Activated CD4-positive, alpha-beta T cell treated with anti-CD3 and anti-CD28 coated beads, Interleukin-2, amount 50 U/mL, for 1 hour (primary cell): ENCODE results near the gene RNU6-9.

Experiments used
- DNase-seq: peaks from one replicate; pipeline ENCODE4 v3.0.0-alpha.2; 2020

The RNU6-9 gene

DNA sequence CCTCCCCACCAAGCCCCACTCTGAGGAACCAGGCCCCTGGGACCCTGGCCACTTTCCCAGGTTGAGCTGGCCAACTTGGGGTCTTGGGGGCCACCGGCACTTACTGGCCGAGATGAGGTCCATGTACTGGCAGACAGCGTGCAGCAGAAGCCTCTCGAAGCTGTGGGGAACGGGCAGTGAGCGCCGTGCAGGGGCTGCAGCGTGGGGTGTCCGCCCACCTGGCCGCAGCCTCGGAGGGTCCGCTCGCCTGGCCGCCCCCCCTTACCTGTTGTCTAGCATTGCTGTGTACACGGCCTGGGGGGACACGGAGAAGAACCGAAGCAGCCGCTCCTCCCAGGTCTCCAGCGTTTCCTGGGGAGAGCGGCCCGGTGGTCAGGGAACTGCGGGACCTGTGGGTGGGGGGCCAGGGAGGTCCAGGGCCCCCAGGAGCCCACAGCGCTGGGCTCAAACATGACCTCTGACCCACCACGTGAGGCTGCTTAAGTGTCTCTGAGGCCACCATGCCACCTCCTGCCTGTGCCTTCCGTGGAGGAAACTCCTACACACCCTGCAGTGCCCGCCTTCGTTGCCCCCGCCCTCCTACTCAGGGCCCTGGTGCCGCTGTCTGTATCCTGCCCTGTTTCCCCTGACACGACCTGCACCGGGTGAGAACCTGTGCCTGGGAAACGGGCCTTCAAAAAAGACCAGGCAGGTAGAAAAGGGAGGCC is 6.2 kb downstream of the RNU6-9 start:
- DNase-seq = no peak

DNA sequence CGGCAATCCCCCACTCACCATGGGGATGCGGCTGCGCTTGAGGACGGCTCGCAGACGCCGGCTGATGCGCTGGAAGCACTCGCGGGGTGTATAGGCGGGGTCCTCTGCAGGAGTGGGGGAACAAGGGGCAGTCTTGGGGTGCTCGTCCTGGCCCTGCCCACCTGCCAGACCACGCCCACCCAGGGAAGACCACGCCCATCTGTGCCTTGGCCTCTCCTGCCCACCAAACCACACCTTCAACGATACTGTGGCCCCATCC is 6.7 kb downstream of the RNU6-9 start:
- no peak for DNase-seq

DNA sequence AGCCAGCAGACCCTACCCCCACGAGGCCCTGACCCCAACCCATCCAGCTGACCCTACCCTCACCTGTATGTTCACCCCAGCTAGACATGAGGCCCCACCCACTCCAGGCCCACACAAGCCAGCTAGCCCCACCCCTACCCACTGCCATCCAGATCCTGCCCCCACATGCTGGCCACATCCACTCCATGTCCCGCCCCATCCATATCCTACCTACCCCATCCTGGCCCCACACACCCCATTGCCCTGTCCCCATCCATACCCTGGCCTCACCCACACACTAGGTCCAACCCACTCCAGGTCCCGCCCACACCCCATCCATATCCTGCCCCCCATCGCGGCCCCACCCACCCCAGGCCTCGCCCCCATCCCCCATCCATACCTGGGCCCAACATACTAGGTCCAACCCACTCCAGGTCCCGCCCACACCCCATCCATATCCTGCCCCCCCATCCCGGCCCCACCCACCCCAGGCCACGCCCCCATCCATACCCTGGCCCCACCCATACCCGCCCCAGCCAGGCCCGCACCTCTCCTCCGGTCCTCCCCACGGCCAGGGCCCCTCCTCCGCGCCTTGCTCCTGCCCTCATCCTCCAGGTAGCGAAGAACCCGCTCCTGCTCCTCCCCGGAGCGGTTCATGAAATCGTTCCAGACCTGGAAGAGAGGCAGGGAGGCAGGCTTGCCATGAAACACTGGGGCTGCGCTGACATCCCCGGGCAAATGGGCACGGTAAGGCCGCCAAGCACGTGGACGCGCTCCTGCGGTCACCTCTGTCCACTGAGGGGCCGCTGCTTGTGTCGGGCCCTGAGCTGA is 7.2 kb downstream of the RNU6-9 start:
- peak; percentile 36 for DNase-seq

DNA sequence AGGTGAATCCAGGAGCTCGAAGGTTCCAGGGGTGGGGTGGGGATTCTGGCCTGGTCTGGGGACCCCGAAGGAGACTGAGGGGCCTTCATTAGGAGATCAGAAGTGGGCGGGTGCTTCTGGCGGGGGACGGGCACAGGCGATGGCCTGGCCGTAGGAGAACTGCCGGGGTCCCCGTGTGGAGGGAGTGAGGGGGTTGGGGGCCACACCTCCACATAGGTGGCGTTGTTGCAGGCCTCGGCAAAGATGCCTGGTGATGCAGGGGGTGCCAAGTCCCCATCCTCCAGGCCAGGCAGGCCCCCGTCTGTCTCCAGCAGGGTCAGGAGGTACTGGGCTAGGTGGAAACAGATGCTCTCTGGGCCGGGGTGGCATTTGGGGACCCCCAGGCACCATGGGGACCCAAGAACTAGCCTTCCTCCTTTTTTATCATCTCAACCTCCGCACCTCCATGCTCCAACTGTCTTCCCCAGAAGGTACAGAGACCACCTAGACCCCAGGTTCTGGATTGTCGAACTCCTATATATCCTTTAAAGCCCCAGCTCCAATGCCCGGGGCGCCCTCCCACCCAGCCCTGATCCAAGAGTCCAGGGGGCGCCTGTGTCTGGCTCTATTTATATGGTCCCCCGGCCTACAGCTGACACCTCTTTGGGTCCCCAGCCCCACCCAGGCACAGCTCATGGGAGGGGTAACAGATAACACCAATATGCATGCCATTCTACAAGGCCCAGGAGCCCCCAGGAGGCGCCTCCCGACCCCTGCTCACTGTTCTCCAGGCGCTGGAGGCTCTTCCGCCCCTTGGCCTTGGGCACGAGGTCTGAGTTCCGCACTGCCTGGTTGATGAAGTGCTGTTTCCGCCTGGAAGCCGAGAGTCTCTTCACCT is 8.2 kb downstream of the RNU6-9 start:
- DNase-seq = no peak

DNA sequence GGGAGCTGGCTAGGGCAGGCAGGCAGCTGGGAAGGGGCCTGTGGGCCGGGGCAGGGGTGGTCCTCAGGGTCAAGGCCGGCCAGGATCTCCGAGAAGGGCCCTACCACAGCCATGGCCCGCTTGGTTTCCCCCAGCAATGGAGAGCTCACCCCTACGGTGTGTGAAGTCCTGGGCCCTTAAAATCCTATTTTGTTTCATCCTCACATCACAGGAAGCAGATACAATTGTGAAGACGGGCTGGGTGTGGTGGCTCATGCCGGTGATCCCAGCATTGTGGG is 8.7 kb downstream of the RNU6-9 start:
- DNase-seq = no peak

DNA sequence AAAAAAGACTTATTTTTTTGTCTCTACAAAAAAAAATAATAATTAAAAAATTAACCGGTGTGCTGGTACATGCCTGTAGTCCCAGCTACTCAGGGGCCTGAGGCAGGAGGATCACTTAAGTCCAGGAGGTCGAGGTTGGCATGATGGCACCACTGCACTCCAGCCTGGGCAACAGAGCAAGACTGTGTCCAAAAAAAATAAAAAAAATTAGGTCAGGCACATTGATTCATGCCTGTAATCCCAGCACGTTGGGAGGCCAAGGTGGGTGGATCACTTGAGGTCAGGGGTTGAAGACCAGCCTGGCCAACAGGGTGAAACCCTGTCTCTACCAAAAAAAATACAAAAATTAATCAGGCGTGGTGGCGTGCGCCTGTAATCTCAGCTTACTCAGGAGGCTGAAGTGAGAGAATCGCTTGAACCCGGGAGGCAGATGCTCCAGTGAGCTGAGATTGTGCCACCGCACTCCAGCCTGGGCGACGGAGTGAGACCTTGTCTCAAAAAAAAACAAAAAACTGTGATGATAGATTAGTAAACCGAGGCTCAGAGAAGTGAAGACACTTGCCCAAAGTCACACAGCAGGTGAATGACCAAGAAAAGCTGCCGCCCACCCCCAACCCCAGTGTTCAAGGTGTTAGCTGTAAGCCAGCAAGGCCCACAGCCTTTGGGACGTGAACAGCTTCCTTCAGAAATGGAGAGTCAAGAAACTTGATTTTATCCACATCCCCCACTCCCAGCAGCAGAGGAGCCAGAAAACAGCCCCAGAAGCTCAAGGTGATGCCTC is 9.4 kb downstream of the RNU6-9 start:
- DNase-seq = no peak

DNA sequence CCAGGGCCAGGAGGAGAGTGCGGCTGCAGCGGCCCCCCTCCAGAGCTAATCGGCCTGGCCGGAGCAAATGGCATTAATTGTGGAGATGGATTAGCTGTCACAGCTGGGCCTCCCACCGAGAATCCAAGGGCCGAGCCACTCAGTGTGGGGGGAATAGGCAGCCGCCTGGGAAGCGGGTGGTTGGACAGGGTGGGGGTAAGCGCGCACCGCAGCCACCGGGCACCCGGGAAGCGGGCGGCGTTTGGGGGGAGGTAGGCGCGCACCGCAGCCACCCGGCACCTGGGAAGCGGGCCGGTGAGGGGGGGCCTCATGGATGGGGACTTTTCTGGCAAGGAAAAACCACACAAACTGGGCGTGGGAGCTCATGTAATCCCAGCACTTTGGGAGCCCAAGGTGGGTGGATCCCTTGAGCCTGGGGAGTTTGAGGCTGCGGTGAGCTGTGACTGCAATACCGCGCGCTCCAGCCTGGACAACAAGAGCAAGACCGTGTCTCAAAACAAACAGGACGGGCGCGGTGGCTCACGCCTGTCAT is 10.0 kb downstream of the RNU6-9 start:
- no peak for DNase-seq

DNA sequence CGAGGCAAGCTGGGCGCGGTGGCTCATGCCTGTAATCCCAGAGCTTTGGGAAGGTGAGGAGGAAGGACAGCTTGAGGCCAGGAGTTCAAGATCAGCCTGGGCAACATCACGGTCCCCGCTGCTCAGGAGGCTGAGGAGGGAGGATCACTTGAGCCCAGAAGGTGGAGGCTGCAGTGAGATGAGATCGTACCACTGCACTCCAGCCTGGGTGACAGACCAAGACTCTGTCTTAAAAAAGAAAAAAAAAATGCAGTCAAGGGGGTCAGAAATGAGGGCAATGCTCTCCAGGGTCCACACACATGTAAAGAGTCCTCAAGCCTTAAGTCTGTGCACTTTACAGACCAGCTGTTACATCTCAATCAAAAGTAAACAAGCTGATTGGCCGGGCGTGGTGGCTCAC is 11.3 kb downstream of the RNU6-9 start:
- DNase-seq = no peak

DNA sequence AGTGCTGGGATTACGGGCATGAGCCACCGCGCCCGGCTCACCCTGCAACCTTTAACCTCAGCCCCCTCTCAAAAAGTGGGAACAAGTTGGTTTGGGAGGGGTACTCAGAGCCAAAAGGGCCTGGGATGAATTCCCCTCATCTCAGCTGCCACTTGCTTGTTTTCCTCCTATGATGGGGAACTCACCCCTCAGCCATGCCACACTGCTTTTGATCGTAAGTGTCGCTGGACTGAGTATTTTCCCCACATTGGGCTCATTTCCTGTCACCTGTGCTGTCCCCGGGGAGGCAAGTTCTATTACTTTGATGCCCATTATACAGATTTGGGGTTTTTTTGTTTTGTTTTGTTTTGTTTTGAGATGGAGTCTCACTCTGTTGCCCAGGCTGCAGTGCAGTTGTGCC is 13.2 kb downstream of the RNU6-9 start:
- no peak for DNase-seq

DNA sequence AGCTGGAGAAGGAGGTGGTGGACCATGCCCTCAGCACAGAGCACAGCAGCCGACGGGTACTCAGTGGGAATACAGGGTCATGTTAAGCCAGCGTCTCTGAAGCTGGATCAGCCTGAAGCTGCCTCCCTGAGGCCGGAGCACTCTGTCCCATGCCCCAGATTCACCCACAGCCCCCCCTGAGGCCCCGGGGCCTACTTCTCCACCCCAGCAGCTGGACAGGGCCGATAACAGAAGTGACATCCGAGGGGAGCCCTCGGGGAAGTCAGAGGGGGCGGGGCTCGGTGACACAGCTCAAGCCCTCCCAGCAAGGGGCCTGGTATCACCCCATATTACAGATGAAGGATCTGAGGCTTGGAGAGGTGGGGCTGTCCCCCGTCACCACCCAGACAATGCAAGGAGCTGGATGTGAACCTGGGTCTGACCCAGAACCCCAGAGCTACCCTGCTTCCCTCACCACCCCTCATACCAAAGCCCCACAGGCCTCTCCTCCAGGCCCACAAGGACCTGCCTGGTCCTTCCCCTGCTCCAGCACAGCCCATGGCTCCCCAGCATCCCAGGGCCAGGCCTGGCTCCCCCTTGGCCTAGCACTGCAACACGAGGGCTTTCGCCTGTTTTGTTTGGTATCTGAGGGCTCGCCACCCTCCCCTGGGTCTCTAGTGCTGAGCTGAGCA is 14.0 kb downstream of the RNU6-9 start:
- peak; percentile 34 for DNase-seq

DNA sequence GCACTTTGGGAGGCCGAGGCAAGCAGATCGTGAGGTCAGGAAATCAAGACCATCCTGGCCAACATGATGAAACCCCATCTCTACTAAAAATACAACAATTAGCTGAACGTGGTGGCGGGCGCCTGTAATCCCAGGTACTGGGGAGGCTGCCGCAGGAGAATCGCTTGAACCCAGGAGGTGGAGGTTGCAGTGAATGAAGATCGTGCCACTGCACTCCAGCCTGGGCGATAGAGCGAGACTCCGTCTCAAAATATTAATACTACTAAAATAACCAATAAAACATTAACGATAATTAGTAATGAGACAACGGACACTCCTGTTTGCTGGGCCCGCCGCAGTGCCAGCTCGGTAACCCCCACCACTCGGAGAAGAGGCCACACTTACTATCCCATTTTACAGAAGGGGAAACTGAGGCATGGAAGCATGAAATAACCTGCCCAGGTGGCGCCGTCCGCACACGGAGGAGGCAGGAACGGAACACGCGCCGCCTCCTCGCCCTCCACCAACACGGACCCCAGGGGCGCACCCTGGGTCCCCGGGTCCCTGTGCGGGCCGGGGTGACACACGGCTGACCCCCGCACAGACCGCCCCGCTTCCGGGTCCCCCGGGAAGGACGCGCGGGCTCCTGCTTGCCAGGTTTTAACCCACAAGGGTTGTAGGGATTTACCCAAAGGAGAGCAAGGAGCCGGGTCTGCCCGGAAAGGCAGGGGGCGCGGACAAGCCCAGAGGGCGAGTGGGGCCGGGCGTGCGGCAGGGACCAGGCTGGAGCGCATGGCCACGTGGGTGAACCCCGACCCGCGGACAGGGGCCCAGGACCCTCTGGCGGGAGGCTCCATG is 18.1 kb downstream of the RNU6-9 start:
- no peak for DNase-seq

DNA sequence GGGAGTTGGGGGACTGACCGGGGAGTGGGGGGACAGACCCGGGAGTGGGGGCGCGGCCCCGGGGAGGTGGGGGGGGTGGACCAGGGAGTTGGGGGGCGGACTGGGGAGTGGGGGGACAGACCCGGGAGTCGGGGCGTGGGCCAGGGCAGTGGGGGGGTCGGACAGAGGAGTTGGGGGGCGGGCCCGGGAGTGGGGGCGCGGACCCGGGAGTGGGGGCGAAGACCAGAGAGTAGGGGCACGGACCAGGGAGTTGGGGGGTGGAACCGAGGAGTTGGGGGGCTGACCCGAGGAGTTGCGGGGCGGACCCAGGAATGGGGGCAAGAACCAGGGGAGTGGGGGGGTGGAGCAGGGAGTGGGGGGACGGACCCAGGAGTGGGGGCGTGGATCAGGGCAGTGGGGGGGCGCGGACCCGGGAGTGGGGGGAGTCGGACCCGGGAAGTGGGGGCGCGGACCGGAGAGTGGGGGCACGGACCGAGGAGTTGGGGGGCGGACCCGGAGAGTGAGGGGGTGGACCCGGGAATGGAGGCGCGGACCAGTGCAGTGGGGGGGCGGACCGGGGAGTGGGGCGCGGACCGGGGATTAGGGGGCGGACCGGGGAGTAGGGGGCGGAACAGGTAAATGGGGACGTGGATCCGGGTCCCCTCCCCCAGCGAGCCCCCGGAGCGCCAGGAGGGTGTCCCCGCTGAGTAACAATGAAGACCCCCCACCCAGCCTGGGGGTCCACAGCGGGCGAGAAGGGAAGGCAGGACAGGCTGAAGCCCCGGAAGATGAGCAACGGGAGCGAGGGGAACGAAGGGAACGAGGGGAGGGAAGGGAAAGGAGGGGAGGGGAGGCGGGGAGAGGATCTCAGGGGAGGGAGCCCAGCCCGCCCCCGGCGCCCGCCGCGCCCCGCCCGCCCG is 19.1 kb downstream of the RNU6-9 start:
- DNase-seq = peak; percentile 51

DNA sequence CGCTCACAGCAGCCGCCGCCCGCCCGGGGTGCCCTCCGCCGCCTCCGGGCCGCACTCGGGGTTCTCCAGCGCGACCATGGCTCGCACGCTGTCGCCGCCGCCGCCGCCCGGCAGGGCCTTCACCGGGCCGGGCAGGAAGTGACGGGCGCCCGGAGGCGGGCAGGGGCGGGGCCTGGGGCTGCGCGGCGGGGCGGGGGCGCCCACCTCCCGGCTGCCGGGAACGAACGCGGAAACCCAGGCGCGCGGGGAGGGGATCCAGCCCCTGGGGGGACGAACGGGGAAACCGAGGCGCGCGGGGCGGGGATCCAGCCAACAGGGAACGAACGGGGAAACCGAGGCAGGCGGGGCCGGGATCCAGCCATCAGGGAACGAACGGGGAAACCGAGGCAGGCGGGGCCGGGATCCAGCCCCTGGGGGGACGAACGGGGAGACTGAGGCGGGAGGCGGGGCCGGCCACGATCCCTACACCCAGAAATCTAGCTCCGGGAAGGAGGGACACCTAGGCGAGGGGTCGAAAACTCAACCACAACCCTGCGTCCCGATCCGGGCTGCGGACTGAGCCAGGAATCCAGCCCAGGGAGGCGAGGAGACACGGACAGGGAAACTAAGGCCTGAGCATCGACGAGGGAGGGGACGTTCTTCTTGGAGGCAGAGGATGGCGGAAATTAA is 19.9 kb downstream of the RNU6-9 start, which contains the start of gene R3HDM4:
Gene R3HDM4, minus strand, starts transcription at position 140 of the 669 bp plus-strand sequence. Its CDS starts 62 bp downstream, at position 78.
- DNase-seq = peak; percentile 83

DNA sequence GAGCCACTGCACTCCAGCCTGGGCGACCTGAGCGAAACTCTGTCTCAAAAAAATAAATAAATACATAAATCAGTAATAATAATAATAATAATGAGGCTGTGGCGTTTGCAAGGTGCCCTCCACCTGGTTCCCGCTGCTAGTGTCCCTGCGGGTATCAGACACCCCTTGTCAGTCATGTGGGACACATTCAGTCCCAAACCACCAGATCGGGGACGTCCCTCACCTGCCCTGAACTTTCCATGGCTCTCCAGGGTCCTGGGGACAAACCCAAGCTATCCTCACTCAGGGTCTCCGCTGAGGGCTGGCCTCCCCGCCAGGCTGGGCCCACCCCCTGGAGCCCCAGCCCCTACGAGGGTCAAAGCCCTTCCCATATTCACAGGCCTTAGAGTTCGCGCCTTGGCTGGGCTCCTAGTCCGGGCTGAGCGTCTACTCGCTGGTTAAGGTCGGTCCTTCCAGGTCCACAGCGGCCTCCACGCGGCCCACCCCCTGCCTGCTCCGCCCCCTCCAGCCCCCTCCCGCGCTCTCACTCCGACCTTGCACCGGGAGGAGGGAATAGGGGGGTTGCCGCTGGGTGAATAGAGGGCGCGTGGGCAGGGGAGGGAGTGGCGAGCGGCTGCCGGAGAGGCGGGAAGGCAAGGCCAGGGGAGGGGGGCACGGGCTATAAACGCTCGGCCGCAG is 23.5 kb downstream of the RNU6-9 start:
- DNase-seq = no peak

DNA sequence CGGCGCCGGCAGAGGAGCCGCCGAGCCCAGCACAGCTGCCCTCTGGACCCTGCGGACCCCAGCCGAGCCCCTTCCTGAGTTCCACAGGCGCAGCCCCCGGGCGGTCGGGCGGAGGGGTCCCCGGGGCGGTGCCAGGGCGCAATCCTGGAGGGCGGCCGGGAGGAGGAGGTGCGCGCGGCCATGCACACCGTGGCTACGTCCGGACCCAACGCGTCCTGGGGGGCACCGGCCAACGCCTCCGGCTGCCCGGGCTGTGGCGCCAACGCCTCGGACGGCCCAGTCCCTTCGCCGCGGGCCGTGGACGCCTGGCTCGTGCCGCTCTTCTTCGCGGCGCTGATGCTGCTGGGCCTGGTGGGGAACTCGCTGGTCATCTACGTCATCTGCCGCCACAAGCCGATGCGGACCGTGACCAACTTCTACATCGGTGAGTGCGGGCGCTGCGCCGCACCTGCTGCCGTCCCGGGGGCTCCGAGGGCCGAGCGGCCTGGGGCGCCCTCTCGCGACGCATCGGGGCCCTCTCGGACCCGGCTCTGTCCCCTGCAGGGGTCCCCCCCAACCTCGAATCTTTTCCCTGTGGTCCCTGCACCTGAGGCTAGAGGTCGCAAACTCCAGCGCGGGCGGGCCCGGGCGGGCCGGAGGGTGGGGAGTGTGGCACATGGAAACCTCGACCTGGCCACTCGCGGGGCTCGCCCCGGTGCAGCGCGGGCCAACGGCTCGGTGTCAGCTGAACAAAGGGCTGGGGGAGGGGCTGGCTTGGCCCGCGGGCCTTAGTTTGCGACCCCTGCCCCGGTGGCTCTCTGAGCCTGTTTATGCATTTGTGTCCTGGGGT is 24.3 kb downstream of the RNU6-9 start, which contains the start of gene KISS1R:
Gene KISS1R, plus strand, starts transcription at position 11 of the 829 bp plus-strand sequence. Its CDS starts 170 bp downstream, at position 181.
- DNase-seq = peak; percentile 51

DNA sequence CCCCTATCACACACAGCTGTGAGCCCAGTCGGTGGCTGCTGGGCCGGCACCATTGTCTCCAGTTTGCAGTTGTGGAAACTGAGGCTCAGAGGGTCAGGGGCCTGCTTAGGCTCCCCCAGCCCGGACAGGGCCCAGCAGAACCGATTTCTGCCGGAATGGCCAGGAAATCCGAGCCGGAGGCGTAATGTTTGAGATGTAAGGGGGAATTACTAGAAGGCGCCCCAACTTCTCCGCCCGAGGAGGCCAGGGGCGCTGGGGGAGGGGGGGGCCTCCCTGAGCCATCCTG is 24.8 kb downstream of the RNU6-9 start:
- no peak for DNase-seq

DNA sequence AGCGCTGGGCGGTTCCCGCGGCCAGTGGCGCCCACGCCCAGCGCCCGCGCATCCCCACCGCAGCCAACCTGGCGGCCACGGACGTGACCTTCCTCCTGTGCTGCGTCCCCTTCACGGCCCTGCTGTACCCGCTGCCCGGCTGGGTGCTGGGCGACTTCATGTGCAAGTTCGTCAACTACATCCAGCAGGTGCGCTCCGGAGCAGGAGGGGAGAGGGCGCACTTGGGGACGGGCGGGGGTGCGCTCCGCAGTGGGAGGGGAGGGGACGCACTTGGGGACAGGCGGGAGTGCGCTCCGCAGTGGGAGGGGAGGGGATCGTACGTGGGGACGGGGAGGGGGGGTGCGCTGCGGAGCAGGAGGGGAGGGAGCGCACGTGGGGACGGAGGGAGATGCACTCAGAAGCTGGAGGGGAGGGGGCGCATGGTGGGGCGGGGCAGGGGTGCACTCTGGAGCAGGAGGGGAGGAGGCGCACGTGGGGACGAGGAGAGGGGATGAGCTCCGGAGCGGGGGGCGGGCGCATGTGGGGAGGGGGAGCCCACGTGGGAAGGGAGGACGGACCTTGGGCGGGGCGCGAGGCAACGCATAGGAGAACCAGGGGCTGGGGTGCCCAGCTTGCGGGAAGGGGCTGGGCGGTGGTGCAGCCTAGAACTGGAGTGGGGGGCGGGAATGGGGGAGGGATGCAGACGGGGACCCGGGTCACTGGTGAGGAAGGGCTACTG is 25.4 kb downstream of the RNU6-9 start:
- peak; percentile 30 for DNase-seq
